ENCODE results near the gene FFAR1.

DNA sequence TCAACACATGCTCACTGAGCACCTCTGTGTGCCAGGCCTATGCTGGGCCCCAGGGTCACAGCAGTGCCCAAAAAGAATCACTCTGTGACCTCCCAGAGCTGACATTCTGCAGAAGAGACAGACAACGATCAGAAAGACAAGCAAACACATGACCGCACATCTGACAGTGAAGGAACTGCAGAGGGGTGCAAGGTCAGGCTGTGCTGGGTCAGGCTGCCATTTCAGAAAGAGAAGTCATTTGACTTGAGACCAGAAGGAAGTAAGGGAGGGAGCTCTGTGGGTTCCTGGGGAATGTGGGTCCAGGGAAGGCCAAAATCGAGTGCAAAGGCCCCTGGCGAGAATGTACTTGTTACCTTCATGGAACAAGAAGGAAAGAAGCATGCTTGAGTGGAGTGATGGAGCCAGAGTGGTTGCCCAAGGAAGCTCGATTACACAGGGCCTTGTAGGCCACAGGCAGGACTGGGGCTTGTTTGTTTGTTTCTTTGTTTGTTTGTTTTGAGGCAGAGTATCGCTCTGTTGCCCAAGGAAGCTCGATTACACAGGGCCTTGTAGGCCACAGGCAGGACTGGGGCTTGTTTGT lies 30.1 kb upstream of the FFAR1 start:
- no peak for TF ChIP-seq CTCF (IDR thresholded peaks at IDR 0.05)
- TF ChIP-seq POLR2AphosphoS5 (IDR thresholded peaks at IDR 0.05), result no peak
- TF ChIP-seq POLR2A (IDR thresholded peaks at IDR 0.05), result no peak

Measured in gastroesophageal sphincter (tissue), 3 donors.